ENCODE results near the gene ZBTB44.

- TF ChIP-seq POLR2AphosphoS5 (IDR thresholded peaks at IDR 0.05; ENCODE audit: borderline replicate concordance, low read depth, low read length) (no peak), EZH2 (IDR thresholded peaks at IDR 0.05) (no peak)
These were observed 69.9 kb downstream of the ZBTB44 start for GRCh38 chr11:130244848-130245247.
